ENCODE data around the gene NUCB1.
"Not testable (repeated sequence)": the region's sequence is repeated elsewhere in the genome, so short reads cannot be mapped to it uniquely, and the experiment has no call there.

NUCB1 gene

DNA sequence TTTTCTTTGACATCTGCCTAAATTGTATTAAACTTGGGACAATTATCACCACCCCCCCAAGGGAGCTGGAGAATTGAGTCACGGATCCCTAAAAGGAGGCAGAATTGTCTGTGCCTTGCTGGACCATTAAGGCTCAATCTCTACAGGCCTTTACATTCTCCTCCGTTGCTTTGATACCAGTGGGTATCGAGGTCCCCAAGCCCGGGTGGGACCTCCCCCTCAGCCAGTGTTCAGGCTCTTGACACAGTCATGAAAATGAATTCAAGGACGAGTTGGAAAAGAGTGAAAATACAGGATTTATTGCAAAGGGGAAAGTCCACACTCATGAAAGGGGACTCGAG lies 22.3 kb upstream of the NUCB1 start:
- no peak for DNase-seq (ENCODE audit: low spot score)
- TF ChIP-seq, protein P1, sequence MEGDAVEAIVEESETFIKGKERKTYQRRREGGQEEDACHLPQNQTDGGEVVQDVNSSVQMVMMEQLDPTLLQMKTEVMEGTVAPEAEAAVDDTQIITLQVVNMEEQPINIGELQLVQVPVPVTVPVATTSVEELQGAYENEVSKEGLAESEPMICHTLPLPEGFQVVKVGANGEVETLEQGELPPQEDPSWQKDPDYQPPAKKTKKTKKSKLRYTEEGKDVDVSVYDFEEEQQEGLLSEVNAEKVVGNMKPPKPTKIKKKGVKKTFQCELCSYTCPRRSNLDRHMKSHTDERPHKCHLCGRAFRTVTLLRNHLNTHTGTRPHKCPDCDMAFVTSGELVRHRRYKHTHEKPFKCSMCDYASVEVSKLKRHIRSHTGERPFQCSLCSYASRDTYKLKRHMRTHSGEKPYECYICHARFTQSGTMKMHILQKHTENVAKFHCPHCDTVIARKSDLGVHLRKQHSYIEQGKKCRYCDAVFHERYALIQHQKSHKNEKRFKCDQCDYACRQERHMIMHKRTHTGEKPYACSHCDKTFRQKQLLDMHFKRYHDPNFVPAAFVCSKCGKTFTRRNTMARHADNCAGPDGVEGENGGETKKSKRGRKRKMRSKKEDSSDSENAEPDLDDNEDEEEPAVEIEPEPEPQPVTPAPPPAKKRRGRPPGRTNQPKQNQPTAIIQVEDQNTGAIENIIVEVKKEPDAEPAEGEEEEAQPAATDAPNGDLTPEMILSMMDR (IDR thresholded peaks at IDR 0.05; ENCODE audit: extremely low read depth, missing control alignments): no peak

DNA sequence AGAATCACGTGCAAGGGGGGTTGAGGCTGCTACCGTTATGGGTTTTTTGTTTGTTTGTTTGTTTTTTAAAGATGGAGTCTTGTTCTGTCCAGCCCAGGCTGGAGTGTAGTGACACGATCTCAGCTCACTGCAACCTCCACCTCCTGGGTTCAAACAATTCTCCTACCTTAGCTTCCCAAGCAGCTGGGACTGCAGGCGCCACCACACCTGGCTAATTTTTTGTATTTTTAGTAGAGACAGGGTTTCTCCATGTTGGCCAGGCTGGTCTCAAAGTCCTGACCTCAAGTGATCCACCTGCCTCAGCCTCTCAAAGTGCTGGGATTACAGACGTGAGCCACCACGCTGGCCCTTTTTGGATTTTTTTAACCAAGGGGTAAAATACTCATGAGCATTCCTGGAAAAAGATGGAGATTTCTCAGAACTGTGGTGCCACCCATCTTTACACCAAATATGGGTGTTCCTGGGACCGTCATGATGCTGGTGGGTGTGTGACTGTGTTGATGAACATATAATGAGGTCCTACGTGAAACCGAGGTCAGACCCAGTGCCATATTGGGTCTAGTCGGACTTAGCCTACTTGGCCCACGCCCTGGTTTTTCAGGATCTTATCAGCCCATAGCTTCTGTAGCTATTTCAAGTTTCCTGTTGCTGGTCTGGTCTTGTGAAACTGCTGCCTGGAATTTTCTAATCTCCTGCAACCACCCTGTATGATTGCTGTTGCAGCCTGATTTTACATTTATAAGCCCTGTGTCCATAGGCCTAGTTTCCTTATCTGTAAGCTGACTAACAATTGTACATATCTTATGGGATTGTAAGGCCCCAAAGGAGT lies 21.7 kb upstream of the NUCB1 start:
- DNase-seq (ENCODE audit: low spot score): no peak

DNA sequence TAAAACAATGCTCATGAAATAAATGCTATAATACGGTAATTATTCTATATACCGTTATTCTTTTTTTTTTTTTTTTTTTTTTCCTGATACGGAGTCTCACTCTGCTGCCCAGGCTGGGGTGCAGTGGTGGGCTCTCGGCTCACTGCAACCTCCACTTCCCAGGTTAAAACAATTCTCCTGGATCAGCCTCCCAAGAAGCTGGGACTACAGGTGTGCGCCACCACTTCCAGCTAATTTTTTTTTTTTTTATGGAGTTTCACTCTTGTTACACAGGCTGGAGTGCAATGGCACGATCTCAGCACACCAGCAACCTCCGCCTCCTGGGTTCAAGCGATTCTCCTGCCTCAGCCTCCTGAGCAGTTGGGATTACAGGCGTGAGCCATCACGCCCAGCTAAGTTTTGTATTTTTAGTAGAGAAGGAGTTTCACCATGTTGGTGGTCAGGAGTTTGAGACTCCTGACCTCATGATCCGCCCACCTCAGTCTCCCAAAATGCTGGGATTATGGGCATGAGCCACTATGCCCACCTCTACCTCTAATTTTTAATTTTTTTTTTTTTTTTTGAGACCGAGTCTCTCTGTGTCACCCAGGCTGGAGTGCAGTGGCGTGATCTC lies 21.0 kb upstream of the NUCB1 start:
- DNase-seq (ENCODE audit: low spot score): no peak
- TF ChIP-seq, protein P1 (IDR thresholded peaks at IDR 0.05; ENCODE audit: extremely low read depth, missing control alignments): no peak

More for the DNA sequence above, 21.7 kb upstream of the NUCB1 start:
- TF ChIP-seq, protein P1 (IDR thresholded peaks at IDR 0.05; ENCODE audit: extremely low read depth, missing control alignments): no peak

DNA sequence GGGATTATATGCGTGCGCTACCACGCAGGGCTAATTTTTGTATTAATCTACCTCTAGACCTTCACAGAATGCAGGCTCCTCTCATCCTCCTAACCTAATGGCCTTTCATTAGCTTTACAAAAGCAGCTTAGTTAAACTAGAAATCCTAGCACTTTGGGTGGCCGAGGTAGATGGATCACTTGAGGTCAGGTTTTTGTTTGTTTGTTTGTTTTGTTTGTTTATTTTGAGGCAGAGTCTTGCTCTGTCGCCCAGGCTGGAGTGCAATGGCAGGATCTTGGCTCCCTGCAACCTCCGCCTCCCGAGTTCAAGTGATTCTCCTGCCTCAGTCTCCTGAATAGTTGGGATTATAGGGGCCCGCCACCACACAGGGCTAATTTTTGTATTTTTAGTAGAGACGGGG lies 20.4 kb upstream of the NUCB1 start:
- DNase-seq (ENCODE audit: low spot score): not testable (repeated sequence)

DNA sequence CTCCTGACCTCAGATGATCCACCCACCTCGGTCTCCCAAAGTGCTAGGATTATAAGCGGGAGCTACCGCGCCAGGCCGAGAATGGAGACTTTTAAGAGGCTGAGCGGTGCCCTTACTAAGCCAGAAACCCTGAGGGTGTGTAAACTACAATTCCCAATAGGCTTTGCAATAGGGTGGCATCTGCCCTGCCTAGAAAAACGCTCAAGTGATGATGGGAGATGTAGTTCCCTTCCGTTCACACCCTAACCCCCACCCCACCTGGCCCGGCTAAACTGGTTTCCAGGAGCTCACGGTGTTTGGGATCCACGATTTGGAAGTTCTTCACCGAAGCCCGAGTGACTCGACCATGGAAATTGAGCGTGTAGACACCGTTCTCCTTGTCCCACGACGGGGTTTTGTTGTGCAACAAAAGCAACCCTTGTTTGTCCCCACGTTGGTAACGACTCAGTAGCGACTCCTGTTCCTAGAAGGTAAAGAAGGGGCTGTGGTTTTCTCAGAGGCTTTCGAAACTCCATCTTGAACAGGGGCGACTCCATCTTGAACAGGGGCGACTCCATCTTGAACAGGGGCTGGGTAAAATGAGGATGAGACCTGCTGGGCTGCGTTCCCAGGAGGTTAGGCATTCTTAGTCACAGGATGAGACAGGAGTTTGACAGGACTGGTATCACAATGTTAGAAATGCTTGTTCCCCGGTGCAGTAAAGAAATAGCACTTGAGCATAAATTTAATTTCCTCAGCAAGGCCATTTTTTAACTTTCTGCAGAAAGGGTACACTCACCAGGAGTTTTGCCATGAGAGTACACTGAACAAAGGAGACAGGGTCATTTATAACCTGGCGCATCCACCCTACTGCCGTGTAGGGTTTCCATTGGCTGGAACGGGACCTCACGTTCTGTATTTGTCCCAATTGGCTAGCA lies 18.1 kb upstream of the NUCB1 start:
- TF ChIP-seq, protein P1 (IDR thresholded peaks at IDR 0.05; ENCODE audit: extremely low read depth, missing control alignments): no peak
- DNase-seq (ENCODE audit: low spot score): no peak

DNA sequence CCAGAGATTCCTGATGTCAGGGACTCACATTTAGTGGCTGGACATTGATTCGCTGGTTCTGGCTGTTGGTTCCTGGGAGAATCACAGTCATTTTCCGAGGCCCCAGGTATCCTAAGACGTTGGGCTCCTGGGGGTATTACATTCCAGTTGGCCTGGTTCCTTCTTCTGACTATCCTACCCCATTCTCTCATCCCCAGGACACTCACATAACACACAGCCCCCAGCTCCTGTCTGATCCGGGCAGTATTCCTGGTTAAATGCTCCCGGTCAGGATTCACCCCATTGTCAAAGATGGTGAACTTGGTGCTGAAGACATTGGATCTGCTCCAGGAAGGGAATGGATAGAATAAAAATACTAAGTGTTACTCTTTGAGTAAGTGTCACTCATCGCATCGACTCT lies 16.4 kb upstream of the NUCB1 start:
- no peak for DNase-seq (ENCODE audit: low spot score)
- TF ChIP-seq, protein P1 (IDR thresholded peaks at IDR 0.05; ENCODE audit: extremely low read depth, missing control alignments): no peak

DNA sequence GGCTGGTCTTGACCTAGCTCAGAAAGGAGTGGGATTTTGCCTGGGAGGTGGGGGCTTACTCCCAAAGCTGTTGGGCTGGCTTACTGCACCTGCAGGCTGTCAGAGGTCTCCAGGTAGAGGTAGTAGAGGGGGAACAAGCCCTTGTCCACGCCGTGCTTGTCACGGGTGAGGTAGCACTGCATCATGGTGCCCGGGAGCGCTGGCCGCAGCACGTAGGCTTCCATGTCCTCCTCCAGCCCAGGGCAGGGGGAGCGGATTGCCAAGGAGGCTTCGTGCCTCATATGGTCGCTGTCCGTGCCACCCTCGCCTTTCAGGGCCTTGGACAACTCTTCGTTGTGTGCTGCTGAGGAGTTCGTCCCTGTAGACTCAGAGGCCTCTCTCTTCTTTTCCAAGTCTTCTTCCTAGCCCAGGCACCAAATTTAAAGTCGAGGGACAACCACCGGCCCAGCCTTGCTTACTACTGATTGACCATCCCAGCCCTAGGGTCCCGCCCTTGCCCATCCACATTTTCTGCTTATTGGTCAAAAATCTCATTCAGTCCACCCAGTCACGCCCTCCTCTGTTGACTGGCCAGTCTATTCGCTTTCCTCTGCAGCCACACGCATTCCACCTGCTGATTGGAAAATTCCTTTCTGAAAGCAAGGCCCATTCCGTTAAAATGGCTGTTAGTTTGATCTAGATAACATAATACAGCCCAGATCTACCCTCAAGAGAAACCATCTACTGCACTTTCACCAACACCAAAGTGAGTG lies 12.1 kb upstream of the NUCB1 start:
- TF ChIP-seq, protein P1 (IDR thresholded peaks at IDR 0.05; ENCODE audit: extremely low read depth, missing control alignments): no peak
- DNase-seq (ENCODE audit: low spot score): no peak

DNA sequence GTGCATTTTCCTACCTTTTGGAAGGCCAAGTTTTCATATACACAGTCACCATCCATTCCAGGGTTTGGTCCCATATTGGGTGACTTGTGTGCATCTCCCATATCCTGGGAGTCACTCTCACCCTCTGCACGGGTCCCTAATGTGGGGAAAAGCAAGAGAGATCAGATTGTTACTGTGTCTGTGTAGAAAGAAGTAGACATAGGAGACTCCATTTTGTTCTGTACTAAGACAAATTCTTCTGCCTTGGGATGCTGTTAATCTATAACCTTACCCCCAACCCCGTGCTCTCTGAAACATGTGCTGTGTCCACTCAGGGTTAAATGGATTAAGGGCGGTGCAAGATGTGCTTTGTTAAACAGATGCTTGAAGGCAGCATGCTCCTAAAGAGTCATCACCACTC lies 10.6 kb upstream of the NUCB1 start:
- DNase-seq (ENCODE audit: low spot score): not testable (repeated sequence)
